GM23338 (cell line): ENCODE measurements around the gene DDTL. TPM values are rescaled to one million over a fixed set of nuclear protein-coding genes. Genes with fewer than 3 reads are reported as not detected.
"Not testable (repeated sequence)": the region's sequence is repeated elsewhere in the genome, so short reads cannot be mapped to it uniquely, and the experiment has no call there.

ENCODE experiments used
- ATAC-seq: fragments of 200-7000 bp; cut with Tn5 transposase; 3 replicates; pipeline ENCODE4 v1.9.1; 2020
- DNase-seq: peaks from one replicate; pipeline ENCODE4 v3.0.0-alpha.2; 2015; ENCODE audit warnings: low spot score
- H2AFZ ChIP-seq: fragments of 200-600 bp; sonication (generic); 2 replicates; pipeline ENCODE4 v1.8.0; 2016; ENCODE audit warnings: antibody characterized with exemption, mild to moderate bottlenecking, moderate library complexity
- H3F3A ChIP-seq: fragments of 200-600 bp; sonication (generic); replicated peaks from 2 replicates; pipeline ENCODE4 v1.8.0; 2017; ENCODE audit warnings: antibody characterized with exemption, mixed run types, low read depth
- H3K27ac ChIP-seq: fragments of 200-600 bp; sonication (generic); 2 replicates; pipeline ENCODE4 v1.6.1; 2016; ENCODE audit warnings: low read depth
- H3K27me3 ChIP-seq: fragments of 200-600 bp; sonication (generic); 2 replicates; pipeline ENCODE4 v1.8.0; 2016; ENCODE audit warnings: mild to moderate bottlenecking, mixed run types, moderate library complexity; ENCODE audit not compliant: insufficient read depth
- H3K36me3 ChIP-seq: fragments of 200-600 bp; sonication (generic); 2 replicates; pipeline ENCODE4 v1.8.0; 2016; ENCODE audit warnings: mild to moderate bottlenecking; ENCODE audit not compliant: insufficient read depth
- H3K4me1 ChIP-seq: fragments of 200-600 bp; sonication (generic); 2 replicates; pipeline ENCODE4 v1.8.0; 2016; ENCODE audit warnings: mild to moderate bottlenecking, moderate library complexity; ENCODE audit not compliant: insufficient read depth
- H3K4me2 ChIP-seq: fragments of 200-600 bp; sonication (generic); 2 replicates; pipeline ENCODE4 v1.7.1; 2017; ENCODE audit warnings: mixed run types
- H3K4me3 ChIP-seq: fragments of 200-600 bp; sonication (generic); 2 replicates; pipeline ENCODE4 v1.6.1; 2016; ENCODE audit warnings: mixed run types
- H3K79me2 ChIP-seq: fragments of 200-600 bp; sonication (generic); replicated peaks from 2 replicates; pipeline ENCODE4 v1.8.0; 2017; ENCODE audit warnings: mild to moderate bottlenecking; ENCODE audit not compliant: insufficient read depth
- H3K9me2 ChIP-seq: fragments of 200-600 bp; sonication (generic); 2 replicates; pipeline ENCODE4 v1.8.0; 2017; ENCODE audit not compliant: insufficient read depth
- H4K20me1 ChIP-seq: fragments of 200-600 bp; sonication (generic); replicated peaks from 2 replicates; pipeline ENCODE4 v1.8.0; 2017; ENCODE audit warnings: mild to moderate bottlenecking; ENCODE audit not compliant: insufficient read depth
- H3K27ac Mint-ChIP-seq: 2 replicates; pipeline ENCODE4 v1.8.0; 2020; ENCODE audit warnings: inconsistent platforms, mild to moderate bottlenecking, moderate library complexity, mixed read lengths
- H3K27me3 Mint-ChIP-seq: 3 replicates; pipeline ENCODE4 v1.8.0; 2022; ENCODE audit warnings: low read depth, mild to moderate bottlenecking, moderate library complexity, mixed read lengths, inconsistent platforms; ENCODE audit not compliant: insufficient read depth, poor library complexity
- H3K36me3 Mint-ChIP-seq: 3 replicates; pipeline ENCODE4 v1.8.0; 2021; ENCODE audit warnings: low read depth, mild to moderate bottlenecking, inconsistent platforms, moderate library complexity, mixed read lengths
- H3K4me1 Mint-ChIP-seq: 3 replicates; pipeline ENCODE4 v1.8.0; 2020; ENCODE audit warnings: mild to moderate bottlenecking, inconsistent platforms, mixed read lengths
- H3K4me3 Mint-ChIP-seq: 3 replicates; pipeline ENCODE4 v1.8.0; 2021; ENCODE audit warnings: moderate library complexity, mild to moderate bottlenecking, inconsistent platforms, mixed read lengths
- H3K9me3 Mint-ChIP-seq: 3 replicates; pipeline ENCODE4 v1.8.0; 2020; ENCODE audit warnings: moderate library complexity, mild to moderate bottlenecking, inconsistent platforms, mixed read lengths
- polyA plus RNA-seq: library from polyadenylated mRNA; unstranded; fragments of >200 nt; fragmentation: Nextera tagmentation; extraction: Ambion mirVana; gene quantifications from 2 replicates; pipeline ENCODE4 v1.2.1, GENCODE V29; 2016
- total RNA-seq: library from RNA; depleted of rRNA; stranded (reverse); fragments of >200 nt; shearing (Covaris generic); gene quantifications from 2 replicates; pipeline ENCODE4 v1.2.3, GENCODE V29; 2014

DDTL gene
- total and polyA plus RNA-seq, 2 experiments from 2014 or later, result 2.1 to 3.7 TPM

- not testable (repeated sequence) for H3K4me3 ChIP-seq, DNase-seq, H2AFZ ChIP-seq, H3K9me2 ChIP-seq, H3K27me3 Mint-ChIP-seq, H3F3A ChIP-seq, H3K4me2 ChIP-seq, H3K4me3 Mint-ChIP-seq, H3K27ac Mint-ChIP-seq, H3K4me1 ChIP-seq, H3K27ac ChIP-seq, ATAC-seq, H3K9me3 Mint-ChIP-seq, H3K79me2 ChIP-seq, H3K36me3 Mint-ChIP-seq, H3K27me3 ChIP-seq, H3K36me3 ChIP-seq, H4K20me1 ChIP-seq
- peaks cover 23% of the 10 kb centered on the region for H3K4me1 Mint-ChIP-seq
These were observed 20.0 kb downstream of the DDTL start for GRCh38 chr22:23986538-23987178.

- H3K4me1 ChIP-seq, H3F3A ChIP-seq, H3K27me3 Mint-ChIP-seq, H3K9me3 Mint-ChIP-seq, H3K27ac Mint-ChIP-seq, H3K27me3 ChIP-seq, H3K4me2 ChIP-seq, H3K4me3 Mint-ChIP-seq, H4K20me1 ChIP-seq, H3K4me3 ChIP-seq, H3K27ac ChIP-seq, H2AFZ ChIP-seq, H3K79me2 ChIP-seq, H3K9me2 ChIP-seq, H3K36me3 Mint-ChIP-seq, H3K36me3 ChIP-seq: not testable (repeated sequence)
- ATAC-seq (peak; percentile 74), DNase-seq (peak; percentile 6)
- peaks cover 20% of the 10 kb centered on the region for H3K4me1 Mint-ChIP-seq
These were observed 23.0 kb downstream of the DDTL start for GRCh38 chr22:23989583-23990244.

DNA sequence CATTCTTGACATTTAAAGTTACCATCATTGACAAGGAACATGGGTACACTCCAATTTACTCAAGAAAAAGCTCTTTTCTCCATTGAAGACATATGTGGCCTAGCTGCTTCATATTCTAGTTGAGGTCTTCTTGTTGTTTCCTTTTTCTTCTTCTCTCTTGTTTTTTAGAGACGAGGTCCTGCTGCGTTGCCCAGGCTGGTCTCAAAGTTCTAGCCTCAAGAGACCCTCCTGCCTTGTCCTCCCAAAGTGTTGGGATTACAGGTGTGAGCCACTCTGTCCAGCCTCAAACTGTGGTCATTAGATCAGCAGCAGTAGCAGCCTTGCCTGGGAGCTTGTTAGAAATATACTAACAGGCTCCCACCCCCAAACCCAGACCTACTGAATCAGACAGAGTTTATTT, 26.4 kb downstream of the DDTL start:
- H3K4me2 ChIP-seq, H3K36me3 Mint-ChIP-seq, H2AFZ ChIP-seq, H3K9me3 Mint-ChIP-seq, H3K4me3 ChIP-seq, H3K9me2 ChIP-seq, H3K27me3 ChIP-seq, H3K79me2 ChIP-seq, H3K27ac Mint-ChIP-seq, H4K20me1 ChIP-seq, H3K4me1 ChIP-seq, H3K4me3 Mint-ChIP-seq, H3K4me1 Mint-ChIP-seq, DNase-seq, ATAC-seq, H3F3A ChIP-seq, H3K27ac ChIP-seq, H3K27me3 Mint-ChIP-seq, H3K36me3 ChIP-seq: not testable (repeated sequence)

- ATAC-seq, result not testable (repeated sequence)
These were observed 27.0 kb downstream of the DDTL start for GRCh38 chr22:23993581-23994177.

More at GRCh38 chr22:23993581-23994177, 27.0 kb downstream of the DDTL start:
- not testable (repeated sequence) for H3K27me3 ChIP-seq, H3K27me3 Mint-ChIP-seq, H3K27ac Mint-ChIP-seq, H3K27ac ChIP-seq, H3K4me2 ChIP-seq, H3K36me3 ChIP-seq, H2AFZ ChIP-seq, DNase-seq, H3K9me3 Mint-ChIP-seq, H3K9me2 ChIP-seq, H3K36me3 Mint-ChIP-seq, H3K79me2 ChIP-seq, H3F3A ChIP-seq, H3K4me1 Mint-ChIP-seq, H3K4me1 ChIP-seq, H3K4me3 Mint-ChIP-seq, H4K20me1 ChIP-seq, H3K4me3 ChIP-seq
